22Rv1 (cell line): ENCODE measurements around the gene PNMA8A.

ENCODE experiments used
- CTCF ChIP-seq: fragments of 450-650 bp; IDR thresholded peaks from 2 replicates; pipeline ENCODE4 v1.5.1; 2017; ENCODE audit warnings: mild to moderate bottlenecking
- ZFX ChIP-seq: fragments of 450-650 bp; IDR thresholded peaks from 2 replicates; pipeline ENCODE4 v1.6.1; 2017; ENCODE audit warnings: antibody characterized with exemption, borderline replicate concordance

- TF ChIP-seq CTCF = no peak
- no peak for TF ChIP-seq ZFX
These were observed 10.6 kb upstream of the PNMA8A start for GRCh38 chr19:46481947-46482346.
